ENCODE results near the gene SEMG2.

DNA sequence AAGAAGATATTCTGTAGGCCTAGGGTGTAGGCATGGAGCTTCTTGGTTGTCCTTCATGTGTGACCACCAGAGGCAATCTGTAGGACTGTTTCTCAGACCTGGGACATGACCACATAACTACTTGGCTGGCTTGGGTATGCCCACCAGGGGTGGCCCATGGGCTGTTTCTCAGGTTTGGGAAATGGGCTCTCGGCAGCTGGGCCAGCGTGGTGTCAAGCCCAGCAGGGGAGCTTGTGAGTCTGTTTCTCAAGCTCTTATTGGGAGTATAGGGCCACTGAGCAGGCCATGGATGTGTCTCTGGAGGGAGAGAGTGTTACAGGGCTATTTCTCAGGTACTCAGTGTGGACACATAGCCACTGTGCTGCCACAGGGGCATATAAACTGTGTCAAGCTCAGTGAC is 2.5 kb upstream of the SEMG2 start:
- no peak for TF ChIP-seq POLR2A (IDR thresholded peaks at IDR 0.05)
- TF ChIP-seq, protein P1, sequence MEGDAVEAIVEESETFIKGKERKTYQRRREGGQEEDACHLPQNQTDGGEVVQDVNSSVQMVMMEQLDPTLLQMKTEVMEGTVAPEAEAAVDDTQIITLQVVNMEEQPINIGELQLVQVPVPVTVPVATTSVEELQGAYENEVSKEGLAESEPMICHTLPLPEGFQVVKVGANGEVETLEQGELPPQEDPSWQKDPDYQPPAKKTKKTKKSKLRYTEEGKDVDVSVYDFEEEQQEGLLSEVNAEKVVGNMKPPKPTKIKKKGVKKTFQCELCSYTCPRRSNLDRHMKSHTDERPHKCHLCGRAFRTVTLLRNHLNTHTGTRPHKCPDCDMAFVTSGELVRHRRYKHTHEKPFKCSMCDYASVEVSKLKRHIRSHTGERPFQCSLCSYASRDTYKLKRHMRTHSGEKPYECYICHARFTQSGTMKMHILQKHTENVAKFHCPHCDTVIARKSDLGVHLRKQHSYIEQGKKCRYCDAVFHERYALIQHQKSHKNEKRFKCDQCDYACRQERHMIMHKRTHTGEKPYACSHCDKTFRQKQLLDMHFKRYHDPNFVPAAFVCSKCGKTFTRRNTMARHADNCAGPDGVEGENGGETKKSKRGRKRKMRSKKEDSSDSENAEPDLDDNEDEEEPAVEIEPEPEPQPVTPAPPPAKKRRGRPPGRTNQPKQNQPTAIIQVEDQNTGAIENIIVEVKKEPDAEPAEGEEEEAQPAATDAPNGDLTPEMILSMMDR (IDR thresholded peaks at IDR 0.05), result no peak
- TF ChIP-seq POLR2AphosphoS5 (IDR thresholded peaks at IDR 0.05), result no peak
- TF ChIP-seq EP300 (IDR thresholded peaks at IDR 0.05), result no peak

All from upper lobe of left lung (tissue), 4 donors.